Measurements from ENCODE around the gene CHST5.

DNA sequence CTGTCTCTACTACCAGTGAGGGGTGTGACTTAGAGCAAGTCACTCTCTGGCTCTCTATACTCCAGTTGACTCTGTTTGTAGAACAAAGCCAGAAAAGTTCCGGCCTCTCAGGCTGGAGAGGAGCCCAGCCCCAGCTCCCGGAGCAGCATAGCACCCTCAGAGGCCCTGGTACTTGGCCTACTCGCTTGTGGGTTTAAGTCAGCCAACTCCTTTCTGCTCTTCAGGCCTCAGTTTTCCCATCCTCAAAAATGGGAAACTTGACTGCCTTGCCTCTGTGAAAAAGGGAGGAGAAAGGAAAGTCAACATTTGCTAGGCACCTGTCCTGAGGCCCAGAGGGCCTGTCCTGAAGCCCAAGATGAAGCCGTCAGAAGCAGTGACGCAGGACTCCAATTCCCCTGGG lies 41.7 kb downstream of the CHST5 start:
- TF ChIP-seq, protein P1, sequence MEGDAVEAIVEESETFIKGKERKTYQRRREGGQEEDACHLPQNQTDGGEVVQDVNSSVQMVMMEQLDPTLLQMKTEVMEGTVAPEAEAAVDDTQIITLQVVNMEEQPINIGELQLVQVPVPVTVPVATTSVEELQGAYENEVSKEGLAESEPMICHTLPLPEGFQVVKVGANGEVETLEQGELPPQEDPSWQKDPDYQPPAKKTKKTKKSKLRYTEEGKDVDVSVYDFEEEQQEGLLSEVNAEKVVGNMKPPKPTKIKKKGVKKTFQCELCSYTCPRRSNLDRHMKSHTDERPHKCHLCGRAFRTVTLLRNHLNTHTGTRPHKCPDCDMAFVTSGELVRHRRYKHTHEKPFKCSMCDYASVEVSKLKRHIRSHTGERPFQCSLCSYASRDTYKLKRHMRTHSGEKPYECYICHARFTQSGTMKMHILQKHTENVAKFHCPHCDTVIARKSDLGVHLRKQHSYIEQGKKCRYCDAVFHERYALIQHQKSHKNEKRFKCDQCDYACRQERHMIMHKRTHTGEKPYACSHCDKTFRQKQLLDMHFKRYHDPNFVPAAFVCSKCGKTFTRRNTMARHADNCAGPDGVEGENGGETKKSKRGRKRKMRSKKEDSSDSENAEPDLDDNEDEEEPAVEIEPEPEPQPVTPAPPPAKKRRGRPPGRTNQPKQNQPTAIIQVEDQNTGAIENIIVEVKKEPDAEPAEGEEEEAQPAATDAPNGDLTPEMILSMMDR (IDR thresholded peaks at IDR 0.05) = no peak
- TF ChIP-seq POLR2A (IDR thresholded peaks at IDR 0.05) = no peak
